ENCODE results near the gene FXYD6. TPM values are rescaled to one million over a fixed set of nuclear protein-coding genes. Genes with fewer than 3 reads are reported as not detected.

Gene FXYD6
- total RNA-seq, 1 experiment from 2014 or later: 1.0 TPM

DNA sequence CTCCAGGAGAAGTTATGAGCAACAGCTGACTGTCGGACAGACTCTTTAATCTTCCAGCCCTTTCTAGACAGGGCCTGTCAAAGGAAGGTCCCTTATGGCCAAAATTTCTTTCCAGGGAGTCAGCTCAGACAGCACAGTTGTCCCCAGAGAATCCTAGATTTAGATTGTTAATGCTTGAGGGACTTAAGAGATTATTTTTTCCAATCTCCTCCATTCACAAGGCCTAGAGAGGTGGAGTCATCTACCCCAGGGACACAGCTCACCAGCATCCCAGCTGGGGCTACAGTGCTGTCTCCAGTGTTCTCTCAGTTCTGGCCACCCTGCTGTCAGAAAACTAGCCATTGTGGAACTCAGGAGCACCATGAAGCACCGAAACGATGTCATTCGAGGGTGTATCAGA lies 87.2 kb downstream of the FXYD6 start:
- H3K36me3 ChIP-seq (ENCODE audit: control insufficient read depth, insufficient read depth, low read length): no peaks in the 10 kb centered on the region
- no TSS peak for BruUV-seq (replicated peaks)
- H3K4me3 ChIP-seq (ENCODE audit: low read depth, low read length): no peak overlapping the region
- ChIA-PET CTCF (no interaction called here), POLR2A (no interaction called here)
- peaks cover 8% of the 10 kb centered on the region for H3K27me3 ChIP-seq (replicated peaks; ENCODE audit: control insufficient read depth, insufficient read depth, low read length)
- Mint-ChIP-seq H3K36me3 (ENCODE audit: insufficient read depth, unreplicated experiment) (no peaks in the 10 kb centered on the region), H3K9me3 (ENCODE audit: unreplicated experiment) (no peaks in the 10 kb centered on the region), H3K27ac (ENCODE audit: unreplicated experiment) (no peak overlapping the region), H3K27me3 (ENCODE audit: insufficient read depth, unreplicated experiment) (peaks cover 21% of the 10 kb centered on the region), H3K4me1 (ENCODE audit: low read depth, unreplicated experiment) (no peaks in the 10 kb centered on the region), H3K4me3 (ENCODE audit: unreplicated experiment) (no peak overlapping the region)
- H3K4me1 ChIP-seq: peaks cover 11% of the 10 kb centered on the region
- TF ChIP-seq CTCF (IDR thresholded peaks at IDR 0.05; ENCODE audit: insufficient read depth in 1 of 2, low read depth in 1 of 2, low read length in 1 of 2, severe bottlenecking in 1 of 2, unreplicated experiment in 1 of 2): no peak
- no peak for DNase-seq
- intact Hi-C loops (cut with micrococcal nuclease; ENCODE audit: unreplicated experiment): no loop called here
- H3K9me3 ChIP-seq: no peaks in the 10 kb centered on the region

Other genes starting within 250 kb of the FXYD6 start
- not detected in 2 replicates for gene DSCAML1, start 79.4 kb downstream of the FXYD6 start, total RNA-seq (2022)
- gene FXYD2, start 51.9 kb downstream of the FXYD6 start, total RNA-seq (2022): 0.48 TPM in 1 of 2 replicates, not detected in the other
- gene TMPRSS13, start 52.7 kb upstream of the FXYD6 start, total RNA-seq (2022): 40.8 and 53.1 TPM in 2 replicates
- gene IL10RA, start 109.7 kb upstream of the FXYD6 start, total RNA-seq (2022): 0.65 and 1.6 TPM in 2 replicates
- 83.2 and 86.4 TPM in 2 replicates for gene TMPRSS4, start 200.4 kb upstream of the FXYD6 start, total RNA-seq (2022)
- gene SMIM35, start 210.3 kb upstream of the FXYD6 start, total RNA-seq (2022): not detected in 2 replicates

Data from Caco-2 (cell line).